ENCODE measurements around the gene COX7A1.

COX7A1 gene

GRCh38 chr19:36106441-36106840, 45.8 kb downstream of the COX7A1 start:
- Histone ChIP-seq H3K27me3 (replicated peaks; ENCODE audit: control insufficient read depth, insufficient read depth, low read length) (no peaks in the 10 kb centered on the region), H3K36me3 (ENCODE audit: control insufficient read depth, insufficient read depth, low read length) (peaks cover 31% of the 10 kb centered on the region), H3K4me3 (replicated peaks; ENCODE audit: low read depth, low read length) (no peak overlapping the region)
- TF ChIP-seq CTCF (IDR thresholded peaks at IDR 0.05; ENCODE audit: insufficient read depth, low read length, poor library complexity, severe bottlenecking): no peak
- no peak for DNase-seq (ENCODE audit: extremely low read depth, insufficient read length)

- DNase-seq (ENCODE audit: extremely low read depth, insufficient read length): no peak
- TF ChIP-seq CTCF (IDR thresholded peaks at IDR 0.05; ENCODE audit: insufficient read depth, low read length, poor library complexity, severe bottlenecking): no peak
- no peaks in the 10 kb centered on the region for H3K27me3 ChIP-seq (replicated peaks; ENCODE audit: control insufficient read depth, insufficient read depth, low read length)
- H3K36me3 ChIP-seq (ENCODE audit: control insufficient read depth, insufficient read depth, low read length): peaks cover 42% of the 10 kb centered on the region
- H3K4me3 ChIP-seq (replicated peaks; ENCODE audit: low read depth, low read length): no peak overlapping the region
Measured at GRCh38 chr19:36103842-36104552, 48.2 kb downstream of the COX7A1 start.

- DNase-seq (ENCODE audit: extremely low read depth, insufficient read length): no peak
- no peak for TF ChIP-seq CTCF (IDR thresholded peaks at IDR 0.05; ENCODE audit: insufficient read depth, low read length, poor library complexity, severe bottlenecking)
- Histone ChIP-seq H3K36me3 (ENCODE audit: control insufficient read depth, insufficient read depth, low read length) (peaks cover 42% of the 10 kb centered on the region), H3K4me3 (replicated peaks; ENCODE audit: low read depth, low read length) (no peak overlapping the region), H3K27me3 (replicated peaks; ENCODE audit: control insufficient read depth, insufficient read depth, low read length) (no peaks in the 10 kb centered on the region)
Measured at GRCh38 chr19:36103040-36103626, 49.1 kb downstream of the COX7A1 start.

- no peak for TF ChIP-seq CTCF (IDR thresholded peaks at IDR 0.05; ENCODE audit: insufficient read depth, low read length, poor library complexity, severe bottlenecking)
- H3K27me3 ChIP-seq (replicated peaks; ENCODE audit: control insufficient read depth, insufficient read depth, low read length): no peaks in the 10 kb centered on the region
- DNase-seq (ENCODE audit: extremely low read depth, insufficient read length): no peak
- no peak overlapping the region for H3K4me3 ChIP-seq (replicated peaks; ENCODE audit: low read depth, low read length)
- H3K36me3 ChIP-seq (ENCODE audit: control insufficient read depth, insufficient read depth, low read length): peaks cover 47% of the 10 kb centered on the region
Measured at GRCh38 chr19:36101550-36102327, 50.5 kb downstream of the COX7A1 start.
